K562 (cell line): Measurements from ENCODE around the gene PFN3. TPM values are rescaled to one million over a fixed set of nuclear protein-coding genes. Genes with fewer than 3 reads are reported as not detected.

ENCODE experiments used
- ATF2 ChIP-seq: sonication (generic); formaldehyde crosslinking; IDR thresholded peaks from 2 replicates; pipeline ENCODE4 v1.8.1; 2022; ENCODE audit warnings: missing genetic modification reagents
- BDP1 ChIP-seq: IDR thresholded peaks from 3 replicates; pipeline ENCODE4 v1.6.1; 2011; ENCODE audit not compliant: insufficient read length, insufficient read depth
- MAFF ChIP-seq: IDR thresholded peaks from 2 replicates; pipeline ENCODE4 v1.6.1; 2012; ENCODE audit warnings: low read length, improper control_type of control experiment
- NEUROD1 ChIP-seq: fragments of 150-350 bp; IDR thresholded peaks from 2 replicates; pipeline ENCODE4 v1.6.1; 2014; ENCODE audit warnings: borderline replicate concordance, low read length, low read depth; ENCODE audit not compliant: partially characterized antibody
- NFE2 ChIP-seq: IDR thresholded peaks from 2 replicates; pipeline ENCODE4 v1.6.1; 2014; ENCODE audit warnings: antibody characterized with exemption, low read depth
- NFIC ChIP-seq: fragments of 450-650 bp; IDR thresholded peaks from 2 replicates; pipeline ENCODE4 v1.6.1; 2017; ENCODE audit warnings: mild to moderate bottlenecking, inconsistent platforms
- NONO ChIP-seq, 2 experiments: fragments of 200-400 bp in 1 of 2; fragments of 450-650 bp in 1 of 2; formaldehyde crosslinking in 1 of 2; IDR thresholded peaks; 2 replicates each; pipeline ENCODE4 v1.6.1; 2017; ENCODE audit warnings: low read depth in 2 of 2, mild to moderate bottlenecking in 2 of 2, moderate library complexity in 2 of 2, low read length in 1 of 2
- POLR2AphosphoS2 ChIP-seq: IDR thresholded peaks from 2 replicates; pipeline ENCODE4 v1.6.1; 2012; ENCODE audit warnings: low read length, improper control_type of control experiment
- SETDB1 ChIP-seq: IDR thresholded peaks from one replicate; pipeline ENCODE4 v1.6.1; 2012; ENCODE audit warnings: low read length, control low read depth, inconsistent platforms
- SFPQ ChIP-seq: fragments of 200-400 bp; formaldehyde crosslinking; IDR thresholded peaks from 2 replicates; pipeline ENCODE4 v1.6.1; 2017; ENCODE audit warnings: mild to moderate bottlenecking, low read depth, low read length, moderate library complexity
- SMARCE1 ChIP-seq: fragments of 450-650 bp; IDR thresholded peaks from 2 replicates; pipeline ENCODE4 v1.7.1; 2016; ENCODE audit warnings: mild to moderate bottlenecking
- STAG1 ChIP-seq: sonication (generic); formaldehyde crosslinking; IDR thresholded peaks from 2 replicates; pipeline ENCODE4 v1.5.0; 2020; ENCODE audit warnings: missing genetic modification reagents, borderline replicate concordance
- TFE3 ChIP-seq: fragments of 450-650 bp; formaldehyde crosslinking; IDR thresholded peaks from 2 replicates; pipeline ENCODE4 v1.4.0; 2020; ENCODE audit warnings: mild to moderate bottlenecking, mixed read lengths
- TRIM24 ChIP-seq, 2 experiments: fragments of 450-650 bp; IDR thresholded peaks; 2 replicates each; pipeline ENCODE4 v1.6.1; 2016
- USF2 ChIP-seq: sonication (generic); formaldehyde crosslinking; IDR thresholded peaks from 2 replicates; pipeline ENCODE4 v1.5.0; 2020; ENCODE audit warnings: missing genetic modification reagents
- ZBTB17 ChIP-seq: fragments of 450-650 bp; formaldehyde crosslinking; IDR thresholded peaks from 2 replicates; pipeline ENCODE4 v1.4.0; 2020; ENCODE audit warnings: mild to moderate bottlenecking
- ZFX ChIP-seq: sonication (generic); formaldehyde crosslinking; IDR thresholded peaks from 2 replicates; pipeline ENCODE4 v1.8.0; 2022; ENCODE audit warnings: mild to moderate bottlenecking, missing genetic modification reagents, moderate library complexity
- ZNF280A ChIP-seq: fragments of 450-650 bp; IDR thresholded peaks from 2 replicates; pipeline ENCODE4 v1.6.1; 2018; ENCODE audit warnings: mild to moderate bottlenecking, low read depth; ENCODE audit not compliant: partially characterized antibody
- ZNF395 ChIP-seq: fragments of 200-800 bp; sonication (Bioruptor generic); IDR thresholded peaks from 2 replicates; pipeline ENCODE4 v1.6.1; 2017; ENCODE audit warnings: missing genetic modification characterization, missing compliant biosample characterization
- ZNF436 ChIP-seq: fragments of 250-450, 450-650 bp; sonication (Bioruptor Pico); formaldehyde crosslinking; IDR thresholded peaks from 2 replicates; pipeline ENCODE4 v1.7.0; 2020; ENCODE audit warnings: mild to moderate bottlenecking
- polyA plus RNA-seq, 8 experiments: library from polyadenylated mRNA; depleted of rRNA in 4 of 8; stranded (reverse) in 5 of 8; unstranded in 3 of 8; fragments of >200 nt; fragmentation: Nextera tagmentation in 2 of 8; fragmentation: Illumina TruSeq in 1 of 8; extraction: Ambion mirVana in 2 of 8; extraction: Trizol in 1 of 8; gene quantifications; 2 replicates each; pipeline versions ENCODE4 v1.2.1 to v1.2.3, GENCODE V29; 2011 to 2014; ENCODE audit warnings: inconsistent platforms in 1 of 8, missing spikeins in 1 of 8
- total RNA-seq, 7 experiments: library from RNA; depleted of rRNA in 6 of 7; stranded (reverse); fragments of >200 nt in 6 of 7; fragmentation: Illumina TruSeq in 2 of 7; extraction: Trizol in 2 of 7; gene quantifications; 2 replicates each; pipeline versions ENCODE4 v1.2.1 to v1.2.3, GENCODE V29; 2011 to 2021; ENCODE audit warnings: low replicate concordance in 1 of 7

PFN3 gene
- total and polyA plus RNA-seq, 9 of the 15 experiments (the other 6 are each of a cell fraction or from before 2014, with no cell fraction given): not detected

GRCh38 chr5:177427211-177427822 lies 26.9 kb upstream of the PFN3 start (continued):
- TF ChIP-seq BDP1 (no peak), ATF2 (CRISPR knock-in tag) (no peak), ZNF436 (no peak), MAFF (no peak), ZFX (CRISPR knock-in tag) (no peak), USF2 (CRISPR knock-in tag) (no peak), ZNF280A (no peak), NEUROD1 (no peak), ZBTB17 (CRISPR knock-in tag) (no peak), POLR2AphosphoS2 (no peak), NONO (IDR thresholded peaks at IDR 0.05; ENCODE audit: low read depth in 2 of 2, low read length in 1 of 2) (no peak), ZNF395 (CRISPR knock-in tag) (peak; percentile 61; the same call in 1 of the 2 replicates), SMARCE1 (0 out of 2 replicates have a peak, but pooled peaks have one; percentile 3), NFIC (0 out of 2 replicates have a peak, but pooled peaks have one; percentile 3), NFE2 (no peak), SFPQ (no peak), SETDB1 (no peak), TRIM24 (IDR thresholded peaks at IDR 0.05) (no peak), STAG1 (no peak), TFE3 (CRISPR knock-in tag) (no peak)
